WTC11 (cell line): ENCODE data around the gene SGSM2. TPM values are rescaled to one million over a fixed set of nuclear protein-coding genes. Genes with fewer than 3 reads are reported as not detected.

ENCODE experiments used
- ATAC-seq: fragments of 200-7000 bp; cut with Tn5 transposase; 2 replicates; pipeline ENCODE4 v1.10.0; 2021; ENCODE audit warnings: mild to moderate bottlenecking, moderate library complexity
- CTCF ChIA-PET: fragments of 300-600 bp; sonication (Branson Sonifier 250); formaldehyde crosslinking; loops from one replicate; lab custom pipeline; 2021; ENCODE audit warnings: antibody characterized with exemption; lab: Charles Lee
- POLR2A ChIA-PET: fragments of 350-600 bp; sonication (Branson Sonifier 250); formaldehyde crosslinking; loops from one replicate; lab custom pipeline; 2021; ENCODE audit warnings: antibody characterized with exemption; lab: Charles Lee
- DNase-seq: peaks from one replicate; pipeline ENCODE4 v3.0.0; 2021; ENCODE audit warnings: low spot score
- H3K27ac Mint-ChIP-seq: 2 replicates; pipeline ENCODE4 v1.8.0; 2021; ENCODE audit warnings: mixed read lengths
- H3K27me3 Mint-ChIP-seq: 2 replicates; pipeline ENCODE4 v1.8.0; 2021; ENCODE audit warnings: low read depth, mild to moderate bottlenecking, moderate library complexity, mixed read lengths
- H3K36me3 Mint-ChIP-seq: 2 replicates; pipeline ENCODE4 v1.8.0; 2021; ENCODE audit warnings: mixed read lengths
- H3K4me1 Mint-ChIP-seq: 2 replicates; pipeline ENCODE4 v1.8.0; 2022; ENCODE audit warnings: mixed read lengths
- H3K4me3 Mint-ChIP-seq: 2 replicates; pipeline ENCODE4 v1.8.0; 2021; ENCODE audit warnings: mild to moderate bottlenecking, moderate library complexity, mixed read lengths
- H3K9me3 Mint-ChIP-seq: 2 replicates; pipeline ENCODE4 v1.8.0; 2021; ENCODE audit warnings: mixed read lengths
- ATF1 ChIP-seq: sonication (generic); formaldehyde crosslinking; IDR thresholded peaks from 2 replicates; pipeline ENCODE4 v1.8.1; 2023; ENCODE audit warnings: mild to moderate bottlenecking, moderate library complexity, missing genetic modification reagents
- CREB1 ChIP-seq: sonication (generic); formaldehyde crosslinking; IDR thresholded peaks from 2 replicates; pipeline ENCODE4 v1.8.0; 2023; ENCODE audit warnings: mild to moderate bottlenecking, missing genetic modification reagents
- IRF2 ChIP-seq: sonication (generic); formaldehyde crosslinking; IDR thresholded peaks from 2 replicates; pipeline ENCODE4 v1.8.0; 2022; ENCODE audit warnings: low read depth, missing genetic modification reagents, borderline replicate concordance
- NFYB ChIP-seq: sonication (generic); formaldehyde crosslinking; conservative IDR thresholded peaks from 2 replicates; pipeline ENCODE4 v1.8.0; 2022; ENCODE audit warnings: low read depth, missing genetic modification reagents
- NR2C2 ChIP-seq: sonication (generic); formaldehyde crosslinking; IDR thresholded peaks from 2 replicates; pipeline ENCODE4 v1.8.0; 2022; ENCODE audit warnings: mild to moderate bottlenecking, missing genetic modification reagents
- OVOL2 ChIP-seq: fragments of 250-450 bp; sonication (Bioruptor Pico); IDR thresholded peaks from 2 replicates; pipeline ENCODE4 v1.9.0; 2021; ENCODE audit warnings: mild to moderate bottlenecking, borderline replicate concordance
- PRRX2 ChIP-seq: fragments of 250-450 bp; sonication (Bioruptor Pico); IDR thresholded peaks from 2 replicates; pipeline ENCODE4 v1.8.0; 2021; ENCODE audit warnings: mild to moderate bottlenecking
- SMAD4 ChIP-seq: sonication (generic); formaldehyde crosslinking; IDR thresholded peaks from 2 replicates; pipeline ENCODE4 v1.8.0; 2022; ENCODE audit warnings: mild to moderate bottlenecking, missing genetic modification reagents
- ZNF671 ChIP-seq: fragments of 250-450 bp; sonication (Bioruptor Pico); IDR thresholded peaks from 2 replicates; pipeline ENCODE4 v1.8.0; 2021; ENCODE audit warnings: mild to moderate bottlenecking
- total RNA-seq: library from RNA; stranded (reverse); gene quantifications from 3 replicates; pipeline ENCODE4 v1.2.3, GENCODE V29; 2021
- TF ChIP-seq, protein P1 (sequence below): fragments of 250-450 bp; sonication (Bioruptor Pico); IDR thresholded peaks from 2 replicates; pipeline ENCODE4 v1.8.0; 2021; ENCODE audit warnings: mild to moderate bottlenecking
- TF ChIP-seq, protein P2 (sequence below): sonication (generic); formaldehyde crosslinking; IDR thresholded peaks from 2 replicates; pipeline ENCODE4 v1.8.1; 2023; ENCODE audit warnings: mild to moderate bottlenecking, missing genetic modification reagents
- TF ChIP-seq, protein P3 (sequence below): sonication (generic); formaldehyde crosslinking; IDR thresholded peaks from 2 replicates; pipeline ENCODE4 v1.8.1; 2023; ENCODE audit warnings: mild to moderate bottlenecking, missing genetic modification reagents, borderline replicate concordance
- TF ChIP-seq, protein P4 (sequence below): fragments of 250-450 bp; sonication (Bioruptor Pico); conservative IDR thresholded peaks from 2 replicates; pipeline ENCODE4 v1.9.0; 2021; ENCODE audit warnings: mild to moderate bottlenecking
- TF ChIP-seq, protein P5 (sequence below): sonication (generic); formaldehyde crosslinking; IDR thresholded peaks from 2 replicates; pipeline ENCODE4 v1.8.1; 2023; ENCODE audit warnings: mild to moderate bottlenecking, moderate library complexity, missing genetic modification reagents
- TF ChIP-seq, protein P6 (sequence below): sonication (generic); formaldehyde crosslinking; conservative IDR thresholded peaks from 2 replicates; pipeline ENCODE4 v1.8.1; 2023; ENCODE audit warnings: mild to moderate bottlenecking, low read depth, missing genetic modification reagents, moderate library complexity
- TF ChIP-seq, protein P7 (sequence below): sonication (generic); formaldehyde crosslinking; IDR thresholded peaks from 2 replicates; pipeline ENCODE4 v1.8.0; 2022; ENCODE audit warnings: missing genetic modification reagents
- TF ChIP-seq, protein P8 (sequence below): sonication (generic); formaldehyde crosslinking; IDR thresholded peaks from 2 replicates; pipeline ENCODE4 v1.8.1; 2023; ENCODE audit warnings: mild to moderate bottlenecking, missing genetic modification reagents

The SGSM2 gene
- total RNA-seq, 1 experiment from 2014 or later, result 50.3 TPM

DNA sequence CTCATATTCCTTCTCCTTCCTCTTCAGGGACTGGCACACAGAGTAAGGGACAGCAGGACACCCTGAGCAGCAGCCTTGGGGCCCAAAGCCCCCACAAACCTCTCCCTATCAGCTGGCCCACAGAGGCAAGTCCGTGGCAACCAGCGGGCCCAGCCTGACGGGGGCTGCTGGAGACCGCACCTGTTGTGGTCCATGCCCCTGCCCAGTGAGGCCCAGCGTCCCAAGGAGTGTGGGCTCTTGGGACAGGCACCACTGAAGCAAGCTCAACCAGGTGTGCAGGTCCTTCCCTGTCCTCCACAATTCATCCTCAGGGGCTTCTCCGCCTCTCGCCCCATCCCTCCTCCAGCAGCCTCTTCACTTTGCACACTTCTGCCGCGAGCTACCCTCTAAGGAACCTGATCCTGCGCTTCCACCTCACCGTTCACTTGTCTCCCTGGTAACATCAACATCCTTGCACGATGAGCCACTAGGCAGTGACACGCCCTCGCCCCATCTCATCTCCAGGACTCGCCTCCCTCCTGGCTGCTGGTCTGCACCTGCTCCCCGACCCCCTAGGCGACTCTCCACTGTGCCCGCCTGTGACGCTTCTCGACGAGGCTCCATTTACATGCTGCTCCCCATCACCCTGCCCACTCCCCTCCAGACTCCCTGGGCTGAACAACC, 50.9 kb downstream of the SGSM2 start:
- no peaks in the 10 kb centered on the region for H3K9me3 Mint-ChIP-seq
- TF ChIP-seq, protein P1, sequence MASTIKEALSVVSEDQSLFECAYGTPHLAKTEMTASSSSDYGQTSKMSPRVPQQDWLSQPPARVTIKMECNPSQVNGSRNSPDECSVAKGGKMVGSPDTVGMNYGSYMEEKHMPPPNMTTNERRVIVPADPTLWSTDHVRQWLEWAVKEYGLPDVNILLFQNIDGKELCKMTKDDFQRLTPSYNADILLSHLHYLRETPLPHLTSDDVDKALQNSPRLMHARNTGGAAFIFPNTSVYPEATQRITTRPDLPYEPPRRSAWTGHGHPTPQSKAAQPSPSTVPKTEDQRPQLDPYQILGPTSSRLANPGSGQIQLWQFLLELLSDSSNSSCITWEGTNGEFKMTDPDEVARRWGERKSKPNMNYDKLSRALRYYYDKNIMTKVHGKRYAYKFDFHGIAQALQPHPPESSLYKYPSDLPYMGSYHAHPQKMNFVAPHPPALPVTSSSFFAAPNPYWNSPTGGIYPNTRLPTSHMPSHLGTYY (CRISPR knock-in tag), result no peak
- TF ChIP-seq ATF1 (CRISPR knock-in tag) (no peak), NR2C2 (no peak), NFYB (CRISPR knock-in tag) (no peak), CREB1 (CRISPR knock-in tag) (no peak), PRRX2 (CRISPR knock-in tag) (no peak), ZNF671 (CRISPR knock-in tag) (no peak), SMAD4 (CRISPR knock-in tag) (no peak), IRF2 (CRISPR knock-in tag) (no peak), OVOL2 (CRISPR knock-in tag) (no peak)
- TF ChIP-seq, protein P2, sequence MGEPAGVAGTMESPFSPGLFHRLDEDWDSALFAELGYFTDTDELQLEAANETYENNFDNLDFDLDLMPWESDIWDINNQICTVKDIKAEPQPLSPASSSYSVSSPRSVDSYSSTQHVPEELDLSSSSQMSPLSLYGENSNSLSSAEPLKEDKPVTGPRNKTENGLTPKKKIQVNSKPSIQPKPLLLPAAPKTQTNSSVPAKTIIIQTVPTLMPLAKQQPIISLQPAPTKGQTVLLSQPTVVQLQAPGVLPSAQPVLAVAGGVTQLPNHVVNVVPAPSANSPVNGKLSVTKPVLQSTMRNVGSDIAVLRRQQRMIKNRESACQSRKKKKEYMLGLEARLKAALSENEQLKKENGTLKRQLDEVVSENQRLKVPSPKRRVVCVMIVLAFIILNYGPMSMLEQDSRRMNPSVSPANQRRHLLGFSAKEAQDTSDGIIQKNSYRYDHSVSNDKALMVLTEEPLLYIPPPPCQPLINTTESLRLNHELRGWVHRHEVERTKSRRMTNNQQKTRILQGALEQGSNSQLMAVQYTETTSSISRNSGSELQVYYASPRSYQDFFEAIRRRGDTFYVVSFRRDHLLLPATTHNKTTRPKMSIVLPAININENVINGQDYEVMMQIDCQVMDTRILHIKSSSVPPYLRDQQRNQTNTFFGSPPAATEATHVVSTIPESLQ (CRISPR knock-in tag), result no peak
- TF ChIP-seq, protein P3, sequence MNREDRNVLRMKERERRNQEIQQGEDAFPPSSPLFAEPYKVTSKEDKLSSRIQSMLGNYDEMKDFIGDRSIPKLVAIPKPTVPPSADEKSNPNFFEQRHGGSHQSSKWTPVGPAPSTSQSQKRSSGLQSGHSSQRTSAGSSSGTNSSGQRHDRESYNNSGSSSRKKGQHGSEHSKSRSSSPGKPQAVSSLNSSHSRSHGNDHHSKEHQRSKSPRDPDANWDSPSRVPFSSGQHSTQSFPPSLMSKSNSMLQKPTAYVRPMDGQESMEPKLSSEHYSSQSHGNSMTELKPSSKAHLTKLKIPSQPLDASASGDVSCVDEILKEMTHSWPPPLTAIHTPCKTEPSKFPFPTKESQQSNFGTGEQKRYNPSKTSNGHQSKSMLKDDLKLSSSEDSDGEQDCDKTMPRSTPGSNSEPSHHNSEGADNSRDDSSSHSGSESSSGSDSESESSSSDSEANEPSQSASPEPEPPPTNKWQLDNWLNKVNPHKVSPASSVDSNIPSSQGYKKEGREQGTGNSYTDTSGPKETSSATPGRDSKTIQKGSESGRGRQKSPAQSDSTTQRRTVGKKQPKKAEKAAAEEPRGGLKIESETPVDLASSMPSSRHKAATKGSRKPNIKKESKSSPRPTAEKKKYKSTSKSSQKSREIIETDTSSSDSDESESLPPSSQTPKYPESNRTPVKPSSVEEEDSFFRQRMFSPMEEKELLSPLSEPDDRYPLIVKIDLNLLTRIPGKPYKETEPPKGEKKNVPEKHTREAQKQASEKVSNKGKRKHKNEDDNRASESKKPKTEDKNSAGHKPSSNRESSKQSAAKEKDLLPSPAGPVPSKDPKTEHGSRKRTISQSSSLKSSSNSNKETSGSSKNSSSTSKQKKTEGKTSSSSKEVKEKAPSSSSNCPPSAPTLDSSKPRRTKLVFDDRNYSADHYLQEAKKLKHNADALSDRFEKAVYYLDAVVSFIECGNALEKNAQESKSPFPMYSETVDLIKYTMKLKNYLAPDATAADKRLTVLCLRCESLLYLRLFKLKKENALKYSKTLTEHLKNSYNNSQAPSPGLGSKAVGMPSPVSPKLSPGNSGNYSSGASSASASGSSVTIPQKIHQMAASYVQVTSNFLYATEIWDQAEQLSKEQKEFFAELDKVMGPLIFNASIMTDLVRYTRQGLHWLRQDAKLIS, result no peak
- TF ChIP-seq, protein P4, sequence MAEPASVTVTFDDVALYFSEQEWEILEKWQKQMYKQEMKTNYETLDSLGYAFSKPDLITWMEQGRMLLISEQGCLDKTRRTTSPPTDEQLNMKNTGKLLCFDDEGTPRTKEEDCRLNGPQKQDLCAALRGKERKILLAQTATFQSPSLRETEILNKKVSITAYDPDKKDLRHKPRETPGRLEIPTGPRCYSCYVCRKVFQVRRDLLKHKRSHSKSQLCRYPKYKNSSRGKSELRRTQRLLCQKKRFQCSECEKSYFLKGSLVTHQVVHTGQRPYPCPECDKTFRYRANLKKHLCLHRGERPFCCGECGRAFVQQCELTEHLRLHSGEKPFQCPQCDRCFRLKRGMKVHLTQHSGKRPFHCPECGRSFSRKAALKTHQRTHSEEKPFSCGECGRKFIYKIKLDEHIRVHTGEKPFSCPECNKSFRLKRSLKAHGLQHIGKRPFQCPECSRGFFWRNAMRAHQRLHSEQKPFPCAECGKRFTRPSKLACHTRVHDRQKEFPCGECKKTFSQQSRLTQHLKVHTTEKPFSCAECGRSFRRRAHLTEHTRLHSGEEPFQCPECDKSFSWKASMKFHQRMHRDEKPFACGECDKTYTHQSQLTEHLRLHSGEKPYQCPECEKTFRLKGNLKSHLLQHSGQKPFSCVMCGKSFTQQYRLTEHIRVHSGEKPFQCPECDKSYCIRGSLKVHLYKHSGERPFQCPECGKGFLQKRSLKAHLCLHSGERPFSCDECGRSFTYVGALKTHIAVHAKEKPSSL, result no peak
- TF ChIP-seq, protein P5, sequence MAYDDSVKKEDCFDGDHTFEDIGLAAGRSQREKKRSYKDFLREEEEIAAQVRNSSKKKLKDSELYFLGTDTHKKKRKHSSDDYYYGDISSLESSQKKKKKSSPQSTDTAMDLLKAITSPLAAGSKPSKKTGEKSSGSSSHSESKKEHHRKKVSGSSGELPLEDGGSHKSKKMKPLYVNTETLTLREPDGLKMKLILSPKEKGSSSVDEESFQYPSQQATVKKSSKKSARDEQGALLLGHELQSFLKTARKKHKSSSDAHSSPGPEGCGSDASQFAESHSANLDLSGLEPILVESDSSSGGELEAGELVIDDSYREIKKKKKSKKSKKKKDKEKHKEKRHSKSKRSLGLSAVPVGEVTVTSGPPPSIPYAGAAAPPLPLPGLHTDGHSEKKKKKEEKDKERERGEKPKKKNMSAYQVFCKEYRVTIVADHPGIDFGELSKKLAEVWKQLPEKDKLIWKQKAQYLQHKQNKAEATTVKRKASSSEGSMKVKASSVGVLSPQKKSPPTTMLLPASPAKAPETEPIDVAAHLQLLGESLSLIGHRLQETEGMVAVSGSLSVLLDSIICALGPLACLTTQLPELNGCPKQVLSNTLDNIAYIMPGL (CRISPR knock-in tag), result no peak
- TF ChIP-seq, protein P6, sequence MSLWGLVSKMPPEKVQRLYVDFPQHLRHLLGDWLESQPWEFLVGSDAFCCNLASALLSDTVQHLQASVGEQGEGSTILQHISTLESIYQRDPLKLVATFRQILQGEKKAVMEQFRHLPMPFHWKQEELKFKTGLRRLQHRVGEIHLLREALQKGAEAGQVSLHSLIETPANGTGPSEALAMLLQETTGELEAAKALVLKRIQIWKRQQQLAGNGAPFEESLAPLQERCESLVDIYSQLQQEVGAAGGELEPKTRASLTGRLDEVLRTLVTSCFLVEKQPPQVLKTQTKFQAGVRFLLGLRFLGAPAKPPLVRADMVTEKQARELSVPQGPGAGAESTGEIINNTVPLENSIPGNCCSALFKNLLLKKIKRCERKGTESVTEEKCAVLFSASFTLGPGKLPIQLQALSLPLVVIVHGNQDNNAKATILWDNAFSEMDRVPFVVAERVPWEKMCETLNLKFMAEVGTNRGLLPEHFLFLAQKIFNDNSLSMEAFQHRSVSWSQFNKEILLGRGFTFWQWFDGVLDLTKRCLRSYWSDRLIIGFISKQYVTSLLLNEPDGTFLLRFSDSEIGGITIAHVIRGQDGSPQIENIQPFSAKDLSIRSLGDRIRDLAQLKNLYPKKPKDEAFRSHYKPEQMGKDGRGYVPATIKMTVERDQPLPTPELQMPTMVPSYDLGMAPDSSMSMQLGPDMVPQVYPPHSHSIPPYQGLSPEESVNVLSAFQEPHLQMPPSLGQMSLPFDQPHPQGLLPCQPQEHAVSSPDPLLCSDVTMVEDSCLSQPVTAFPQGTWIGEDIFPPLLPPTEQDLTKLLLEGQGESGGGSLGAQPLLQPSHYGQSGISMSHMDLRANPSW, result no peak
- TF ChIP-seq, protein P7, sequence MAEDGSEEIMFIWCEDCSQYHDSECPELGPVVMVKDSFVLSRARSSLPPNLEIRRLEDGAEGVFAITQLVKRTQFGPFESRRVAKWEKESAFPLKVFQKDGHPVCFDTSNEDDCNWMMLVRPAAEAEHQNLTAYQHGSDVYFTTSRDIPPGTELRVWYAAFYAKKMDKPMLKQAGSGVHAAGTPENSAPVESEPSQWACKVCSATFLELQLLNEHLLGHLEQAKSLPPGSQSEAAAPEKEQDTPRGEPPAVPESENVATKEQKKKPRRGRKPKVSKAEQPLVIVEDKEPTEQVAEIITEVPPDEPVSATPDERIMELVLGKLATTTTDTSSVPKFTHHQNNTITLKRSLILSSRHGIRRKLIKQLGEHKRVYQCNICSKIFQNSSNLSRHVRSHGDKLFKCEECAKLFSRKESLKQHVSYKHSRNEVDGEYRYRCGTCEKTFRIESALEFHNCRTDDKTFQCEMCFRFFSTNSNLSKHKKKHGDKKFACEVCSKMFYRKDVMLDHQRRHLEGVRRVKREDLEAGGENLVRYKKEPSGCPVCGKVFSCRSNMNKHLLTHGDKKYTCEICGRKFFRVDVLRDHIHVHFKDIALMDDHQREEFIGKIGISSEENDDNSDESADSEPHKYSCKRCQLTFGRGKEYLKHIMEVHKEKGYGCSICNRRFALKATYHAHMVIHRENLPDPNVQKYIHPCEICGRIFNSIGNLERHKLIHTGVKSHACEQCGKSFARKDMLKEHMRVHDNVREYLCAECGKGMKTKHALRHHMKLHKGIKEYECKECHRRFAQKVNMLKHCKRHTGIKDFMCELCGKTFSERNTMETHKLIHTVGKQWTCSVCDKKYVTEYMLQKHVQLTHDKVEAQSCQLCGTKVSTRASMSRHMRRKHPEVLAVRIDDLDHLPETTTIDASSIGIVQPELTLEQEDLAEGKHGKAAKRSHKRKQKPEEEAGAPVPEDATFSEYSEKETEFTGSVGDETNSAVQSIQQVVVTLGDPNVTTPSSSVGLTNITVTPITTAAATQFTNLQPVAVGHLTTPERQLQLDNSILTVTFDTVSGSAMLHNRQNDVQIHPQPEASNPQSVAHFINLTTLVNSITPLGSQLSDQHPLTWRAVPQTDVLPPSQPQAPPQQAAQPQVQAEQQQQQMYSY, result no peak
- TF ChIP-seq, protein P8, sequence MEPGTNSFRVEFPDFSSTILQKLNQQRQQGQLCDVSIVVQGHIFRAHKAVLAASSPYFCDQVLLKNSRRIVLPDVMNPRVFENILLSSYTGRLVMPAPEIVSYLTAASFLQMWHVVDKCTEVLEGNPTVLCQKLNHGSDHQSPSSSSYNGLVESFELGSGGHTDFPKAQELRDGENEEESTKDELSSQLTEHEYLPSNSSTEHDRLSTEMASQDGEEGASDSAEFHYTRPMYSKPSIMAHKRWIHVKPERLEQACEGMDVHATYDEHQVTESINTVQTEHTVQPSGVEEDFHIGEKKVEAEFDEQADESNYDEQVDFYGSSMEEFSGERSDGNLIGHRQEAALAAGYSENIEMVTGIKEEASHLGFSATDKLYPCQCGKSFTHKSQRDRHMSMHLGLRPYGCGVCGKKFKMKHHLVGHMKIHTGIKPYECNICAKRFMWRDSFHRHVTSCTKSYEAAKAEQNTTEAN (CRISPR knock-in tag), result no peak

More for the DNA sequence above, 50.9 kb downstream of the SGSM2 start:
- Mint-ChIP-seq H3K4me1 (peaks cover 33% of the 10 kb centered on the region), H3K27me3 (no peaks in the 10 kb centered on the region), H3K36me3 (peaks cover 3% of the 10 kb centered on the region; the same call in 1 of the 2 replicates), H3K4me3 (no peak overlapping the region), H3K27ac (peak overlapping the region; percentile 88)
- DNase-seq (no peak), ATAC-seq (no peak)
- POLR2A ChIA-PET, result no interaction called here
- CTCF ChIA-PET, result interaction anchor here (0.6 to 1.7 kb wide), 6 partner anchors 10 to 1126 kb away, joined by 3 to 8 read pairs (median 4); no protein-coding TSS in a partner anchor
